Stimulated activated CD4-positive, alpha-beta T cell treated with anti-CD3 and anti-CD28 coated beads, Interleukin-1b, Interleukin-23, amount 100 ng/mL, for 48 hours (primary cell): Measurements from ENCODE around the gene NHSL2.

Experiments
- DNase-seq: peaks from one replicate; pipeline ENCODE4 v3.0.0-alpha.2; 2020

Gene NHSL2

DNA sequence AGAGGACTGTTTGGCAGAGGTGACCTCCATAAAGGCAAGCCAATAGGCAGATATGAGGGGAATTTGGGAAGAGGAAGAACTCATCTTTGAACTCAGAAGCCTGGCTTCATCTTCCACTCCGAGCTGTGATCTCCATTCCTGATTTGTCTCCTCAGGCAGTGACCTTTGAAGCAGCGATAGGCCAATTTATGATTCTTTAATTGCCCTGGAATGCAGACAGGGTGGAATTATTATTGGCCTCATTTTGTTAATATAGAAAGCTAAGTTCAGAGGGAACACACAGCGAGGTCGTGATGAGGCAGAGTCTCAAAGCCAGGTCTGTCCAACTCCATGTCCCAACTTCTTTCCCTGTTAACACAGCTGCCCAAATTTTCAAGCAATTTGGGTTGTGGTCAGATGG, 204.2 kb downstream of the NHSL2 start:
- no peak for DNase-seq

DNA sequence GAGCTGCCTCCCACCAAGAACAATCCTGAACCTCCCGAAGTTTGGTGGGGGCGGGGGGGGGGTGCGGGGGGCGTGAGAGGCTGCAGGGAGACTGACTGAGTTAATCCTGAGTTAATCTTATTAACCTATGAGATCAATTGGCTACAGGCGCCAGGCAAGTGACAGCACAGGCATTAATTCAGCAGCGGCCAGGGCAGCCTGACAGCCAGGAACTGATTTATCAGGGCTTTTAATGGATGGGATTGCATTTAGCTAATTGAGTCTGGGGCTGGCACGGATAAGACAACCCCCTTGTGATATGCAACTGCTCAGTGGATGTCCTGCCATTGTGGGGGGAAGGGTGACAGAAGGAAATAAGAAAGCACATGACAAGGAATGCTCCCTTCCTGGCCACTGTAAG, 204.7 kb downstream of the NHSL2 start:
- DNase-seq = no peak

DNA sequence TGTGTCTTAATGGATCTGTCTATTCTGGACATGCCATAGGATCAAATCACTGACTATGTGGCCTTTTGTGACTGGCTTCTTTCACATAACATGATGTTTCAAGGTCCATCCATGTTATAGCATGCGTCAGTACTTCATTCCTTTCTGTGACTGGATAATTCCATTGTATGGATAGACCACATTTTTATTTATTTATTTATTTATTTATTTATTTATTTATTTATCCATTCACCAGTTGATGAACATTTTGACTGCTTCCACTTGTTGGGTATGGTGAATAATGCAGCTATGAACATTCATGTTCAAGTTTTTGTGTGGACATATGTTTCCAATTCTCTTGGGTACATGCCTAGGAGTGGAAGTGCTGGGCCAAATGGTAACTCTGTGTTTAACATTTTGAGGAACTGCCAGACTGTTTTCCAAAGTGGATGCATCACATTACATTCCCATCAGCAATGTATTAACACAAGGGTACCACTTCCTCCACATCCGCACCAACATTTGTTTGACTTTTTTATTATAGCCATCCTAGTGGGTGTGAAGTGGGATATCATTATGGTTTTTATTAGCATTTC, 207.1 kb downstream of the NHSL2 start:
- DNase-seq = no peak

GRCh38 chrX:72120837-72121236, 210.2 kb downstream of the NHSL2 start:
- DNase-seq = no peak

GRCh38 chrX:72121383-72121782, 210.7 kb downstream of the NHSL2 start:
- DNase-seq = no peak

DNA sequence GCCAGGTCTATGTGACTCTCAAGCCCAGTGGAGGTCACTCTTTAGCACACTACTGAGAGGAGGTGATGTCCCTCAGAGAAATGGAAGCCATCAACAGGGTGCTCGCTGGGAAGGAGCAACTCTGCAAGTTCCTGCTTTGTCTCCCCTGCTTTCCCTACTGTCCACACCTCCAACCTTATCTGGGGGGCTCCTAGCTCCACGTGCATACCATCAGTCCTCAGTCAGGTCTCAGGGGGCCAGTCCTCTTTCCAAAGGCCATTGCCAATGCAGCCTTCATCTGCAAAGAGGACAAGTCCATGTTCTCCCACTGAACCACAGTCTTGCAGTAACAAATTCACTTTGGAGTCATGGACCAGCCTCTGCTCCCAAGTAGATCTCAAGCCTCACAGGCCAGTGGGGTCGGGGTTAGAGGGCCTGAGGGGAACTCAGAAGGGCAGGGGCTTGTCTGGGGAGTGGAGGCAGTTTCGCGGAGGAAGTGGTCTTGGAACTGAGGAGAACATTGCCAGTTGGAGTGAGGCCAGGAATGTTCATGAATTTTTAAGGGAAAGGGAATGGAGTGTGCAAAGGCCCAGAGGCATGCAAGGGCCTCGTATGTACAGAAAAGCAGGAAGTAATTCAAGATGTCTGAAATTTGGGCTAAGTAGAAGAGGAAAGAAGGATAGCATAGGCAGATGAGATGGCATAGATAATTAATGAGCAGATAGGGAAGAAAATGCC, 212.1 kb downstream of the NHSL2 start:
- no peak for DNase-seq

GRCh38 chrX:72123471-72124185, 213.0 kb downstream of the NHSL2 start:
- no peak for DNase-seq

DNA sequence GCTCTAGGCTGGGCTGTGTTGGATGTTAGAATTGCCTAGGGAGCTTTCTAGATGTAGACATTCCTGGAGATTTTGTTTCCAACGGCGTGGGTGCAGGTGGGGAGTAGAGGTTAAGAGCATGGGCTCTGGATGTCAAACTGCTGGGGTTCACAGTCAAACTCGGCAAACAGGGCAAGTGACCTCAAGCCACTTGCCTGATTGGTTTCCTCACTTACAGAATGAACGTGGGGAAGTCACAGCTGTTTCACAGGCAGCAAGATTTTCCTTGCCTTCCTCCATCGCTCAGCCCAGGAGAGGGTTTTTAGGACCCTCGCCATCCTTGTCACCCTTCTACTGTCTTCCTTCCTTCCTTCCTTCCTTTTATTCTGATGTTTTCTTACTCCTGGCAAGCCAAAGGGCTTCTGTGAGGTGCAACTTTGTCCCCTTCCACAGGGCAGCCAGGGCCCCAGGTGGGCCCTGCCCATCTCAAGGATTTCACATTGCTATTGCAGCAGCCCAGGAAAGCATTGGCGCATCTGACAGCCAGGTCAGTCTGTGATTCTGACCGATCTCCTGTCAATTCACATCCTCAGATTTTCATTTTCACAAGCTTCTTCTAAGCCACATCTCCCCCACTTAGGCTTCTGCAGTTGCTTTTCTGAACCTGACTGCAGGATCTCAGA, 214.0 kb downstream of the NHSL2 start:
- DNase-seq = no peak

GRCh38 chrX:72125331-72126047, 214.8 kb downstream of the NHSL2 start:
- no peak for DNase-seq

DNA sequence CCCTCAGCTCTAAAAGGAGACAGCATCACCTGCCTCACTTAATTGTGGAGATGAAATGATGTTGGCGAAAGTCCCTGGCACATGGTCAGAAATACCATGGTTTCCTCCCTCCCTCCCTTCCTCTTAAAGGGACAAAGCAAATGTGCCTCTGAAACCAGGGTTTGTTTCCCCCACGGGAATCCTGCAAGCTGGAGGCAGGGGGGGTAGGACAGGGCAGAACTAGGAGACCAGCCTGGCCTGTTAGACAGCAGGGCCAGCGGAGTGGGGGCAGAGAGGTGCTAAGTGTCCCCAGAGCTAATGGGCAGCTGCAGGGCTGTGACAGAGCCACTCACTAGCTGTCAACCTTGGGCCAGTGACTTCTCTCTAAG, 215.4 kb downstream of the NHSL2 start:
- no peak for DNase-seq

GRCh38 chrX:72126539-72127140, 216.0 kb downstream of the NHSL2 start:
- peak; percentile 77 for DNase-seq

DNA sequence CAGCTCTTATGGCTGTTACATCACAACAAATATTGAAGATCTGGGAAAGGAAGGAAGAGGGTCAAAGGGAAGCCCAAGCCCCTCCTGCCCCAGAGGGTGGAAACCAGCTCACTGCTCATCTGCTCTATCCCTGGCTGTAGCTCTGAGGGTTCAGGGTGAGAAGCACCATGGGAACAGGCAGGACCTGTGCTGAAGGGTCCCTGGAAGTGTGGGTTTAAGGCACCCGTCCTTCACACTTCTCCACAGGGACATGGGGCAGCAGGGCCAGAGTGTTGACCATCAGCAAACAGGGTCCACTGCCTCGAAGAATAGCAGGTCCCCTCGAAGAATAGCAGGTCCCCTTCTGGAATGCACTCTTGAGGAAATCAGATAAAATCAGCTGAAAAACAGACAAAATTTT, 216.7 kb downstream of the NHSL2 start:
- DNase-seq = no peak

DNA sequence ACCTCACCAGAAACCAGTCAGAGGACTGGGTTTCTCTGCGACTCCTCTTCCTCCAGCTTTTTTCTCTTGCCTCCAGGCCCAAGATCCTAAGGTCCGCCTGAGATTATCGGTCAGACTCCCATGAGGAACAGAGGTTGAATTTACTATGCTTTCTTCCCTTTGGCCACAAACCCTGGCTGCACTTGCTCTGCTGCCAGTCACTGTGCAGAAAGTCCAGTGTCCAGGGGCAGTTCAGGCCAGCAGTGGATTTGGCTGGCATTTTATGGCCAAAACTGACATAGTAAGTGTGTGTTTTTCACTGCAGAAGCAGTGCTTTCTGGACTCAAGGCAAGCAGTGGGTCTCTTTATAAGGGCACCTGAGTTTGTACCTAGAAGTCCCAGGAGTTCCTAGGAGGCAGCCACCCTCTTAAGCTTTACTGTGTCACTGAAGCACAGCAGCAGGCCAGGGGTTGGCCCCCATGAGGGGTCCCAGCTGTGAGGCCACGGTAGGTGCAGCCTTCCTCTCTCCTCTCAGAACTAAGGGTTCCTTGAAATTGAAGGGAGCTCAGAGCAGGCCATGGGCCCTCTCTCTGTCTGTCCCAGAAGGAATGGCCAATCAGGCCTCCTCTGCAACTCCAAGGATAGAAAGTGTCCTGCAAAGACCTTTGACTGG, 217.7 kb downstream of the NHSL2 start:
- DNase-seq = no peak

- DNase-seq = no peak
Measured at GRCh38 chrX:72128881-72129280, 218.2 kb downstream of the NHSL2 start.

GRCh38 chrX:72129661-72130060, 219.0 kb downstream of the NHSL2 start:
- no peak for DNase-seq

DNA sequence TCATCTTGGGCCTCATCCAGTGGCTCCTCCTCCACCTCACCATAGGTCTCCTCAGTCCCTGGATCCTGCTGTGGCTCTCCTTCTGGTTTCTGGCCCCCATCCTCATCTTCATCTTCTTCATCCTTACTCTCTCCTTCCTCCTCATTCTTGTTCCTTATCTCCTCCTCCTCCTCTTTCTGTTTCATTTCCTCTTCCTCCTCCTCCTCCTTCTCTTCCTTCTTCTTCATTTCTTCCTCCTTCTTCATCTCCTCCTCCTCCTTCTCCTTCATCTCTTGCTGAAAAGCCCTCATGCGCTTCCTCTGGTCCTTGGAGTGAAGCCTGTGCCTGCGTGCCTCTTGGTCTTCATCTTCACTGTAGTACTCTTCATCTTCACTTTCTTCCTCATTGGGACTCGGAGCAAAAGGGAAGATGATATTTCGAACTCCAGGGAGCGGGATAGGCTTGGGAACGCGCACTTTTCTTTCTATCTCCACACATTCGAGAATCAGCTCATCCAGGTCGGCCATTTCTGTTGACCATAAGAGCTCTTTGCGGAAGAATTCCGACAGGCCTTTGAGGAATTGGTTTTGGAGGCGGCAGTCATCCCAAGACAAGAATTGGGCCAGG, 219.6 kb downstream of the NHSL2 start:
- DNase-seq = no peak

- no peak for DNase-seq
Measured at GRCh38 chrX:72130762-72131250, 220.2 kb downstream of the NHSL2 start.

DNA sequence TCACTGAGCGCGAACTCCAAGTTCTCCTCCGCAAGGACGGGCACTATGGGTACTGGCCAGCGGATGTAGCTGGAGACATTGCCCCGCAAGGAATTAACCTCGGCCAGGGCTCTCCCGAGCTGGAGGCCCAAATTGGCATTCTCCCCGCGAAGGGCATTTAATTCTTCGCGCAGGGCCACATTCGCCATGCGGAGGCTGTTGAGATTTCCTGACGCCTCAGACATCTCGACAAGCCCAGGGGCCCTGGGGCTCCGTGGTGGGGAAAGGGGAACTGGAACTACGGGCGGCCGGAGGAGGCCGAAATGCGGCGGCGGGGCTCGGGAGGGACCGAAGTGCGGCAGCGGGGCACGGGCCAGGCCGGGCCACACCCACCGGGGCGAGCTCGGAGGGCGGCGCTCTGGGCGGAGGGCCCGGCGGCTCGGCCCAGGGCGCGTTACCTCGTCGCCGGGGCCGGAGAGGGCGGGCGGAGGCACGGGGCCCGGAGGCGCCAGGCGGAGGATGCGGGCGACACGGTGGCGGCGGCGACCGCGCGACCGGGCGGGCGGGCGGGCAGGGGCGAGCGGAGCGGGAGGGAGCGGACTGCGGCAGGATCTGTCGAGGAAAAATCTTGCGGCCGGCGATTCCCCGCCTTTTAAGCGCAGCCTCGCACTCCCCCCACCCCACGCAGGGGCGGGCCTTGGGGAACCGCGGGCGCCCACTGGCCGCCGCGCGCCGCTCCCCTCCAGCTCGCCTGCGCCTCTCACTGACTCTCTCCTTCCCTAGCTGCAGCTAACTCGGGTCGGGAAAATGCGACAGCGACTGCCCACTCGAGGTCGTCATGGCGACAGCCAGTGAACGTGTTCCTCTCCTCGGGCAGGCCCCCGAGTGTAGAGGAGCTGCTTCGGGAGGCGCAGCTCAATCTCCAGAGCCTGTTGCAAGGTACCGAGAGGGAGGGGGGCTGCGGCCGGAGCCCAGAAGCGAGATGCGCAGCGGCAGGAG, 221.0 kb downstream of the NHSL2 start, which contains the start of gene RTL5:
Gene RTL5, minus strand, starts transcription at position 599 of the 978 bp plus-strand sequence.
- peak; percentile 32 for DNase-seq

GRCh38 chrX:72132456-72132855, 221.8 kb downstream of the NHSL2 start:
- no peak for DNase-seq
